Activated CD4-positive, alpha-beta T cell treated with anti-CD3 and anti-CD28 coated beads for 4 hours (primary cell): Measurements from ENCODE around the gene HK1.
"Not testable (repeated sequence)": the region's sequence is repeated elsewhere in the genome, so short reads cannot be mapped to it uniquely, and the experiment has no call there.

ENCODE experiments used
- DNase-seq, 2 donors: peaks; one replicate each; pipeline ENCODE4 v3.0.0-alpha.2; 2020

HK1 gene

DNA sequence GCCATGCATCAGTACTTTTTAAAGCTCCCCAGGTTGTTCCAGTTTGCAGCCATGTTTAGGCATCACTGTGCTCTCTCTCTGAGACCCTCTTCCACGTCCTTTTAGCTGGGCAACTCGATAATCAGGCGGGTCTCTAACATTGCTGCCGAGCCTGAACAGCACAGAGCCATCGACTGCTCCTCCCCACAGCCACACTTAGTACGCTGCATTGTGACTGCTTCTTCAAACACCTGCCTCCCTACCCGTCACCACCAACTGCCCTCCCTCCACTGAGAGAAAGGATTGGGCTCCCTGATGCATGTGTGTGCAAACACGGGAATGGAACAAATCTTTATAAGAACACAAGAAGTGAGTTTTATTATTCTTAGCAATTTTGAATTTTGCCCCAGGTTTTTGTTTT is 149.9 kb downstream of the HK1 start:
- no peak for DNase-seq

DNA sequence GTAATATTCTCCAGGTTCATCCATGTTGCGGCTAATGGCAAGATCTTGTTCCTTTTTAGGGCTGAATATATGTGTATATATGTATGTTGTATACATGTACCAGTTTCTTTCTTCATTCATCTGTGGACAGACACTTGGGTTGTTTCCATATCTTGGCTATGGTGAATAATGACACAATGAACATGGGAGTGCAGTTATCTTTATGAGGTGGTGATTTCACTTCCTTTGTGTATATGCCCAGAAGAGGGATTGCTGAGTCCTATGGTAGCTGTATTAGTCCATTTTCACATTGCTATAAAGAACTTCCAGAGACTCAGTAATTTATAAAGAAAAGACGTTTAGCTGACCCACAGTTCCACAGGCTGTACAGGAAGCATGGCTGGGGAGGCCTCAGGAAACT is 155.9 kb downstream of the HK1 start:
- DNase-seq, result no peak

DNA sequence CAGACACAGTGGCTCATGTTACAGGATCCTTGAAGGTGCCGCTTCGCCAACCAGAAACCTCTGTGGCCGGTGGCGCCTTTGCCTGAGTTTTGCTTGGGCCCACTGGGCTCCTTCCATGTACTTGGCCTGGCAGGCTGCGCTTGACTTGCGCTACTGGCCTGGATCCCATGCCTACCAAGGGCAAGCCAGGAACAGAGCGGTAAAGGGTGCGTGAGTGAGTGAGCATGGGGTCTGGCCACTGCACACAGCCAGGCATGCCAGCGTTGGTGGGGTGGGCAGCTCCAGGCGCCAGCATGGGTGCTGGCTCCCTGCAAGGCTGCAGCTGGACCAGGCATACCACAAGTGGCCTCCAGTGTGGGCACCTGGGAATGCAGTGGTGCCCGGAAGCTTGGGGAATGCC is 156.6 kb downstream of the HK1 start:
- no peak for DNase-seq

DNA sequence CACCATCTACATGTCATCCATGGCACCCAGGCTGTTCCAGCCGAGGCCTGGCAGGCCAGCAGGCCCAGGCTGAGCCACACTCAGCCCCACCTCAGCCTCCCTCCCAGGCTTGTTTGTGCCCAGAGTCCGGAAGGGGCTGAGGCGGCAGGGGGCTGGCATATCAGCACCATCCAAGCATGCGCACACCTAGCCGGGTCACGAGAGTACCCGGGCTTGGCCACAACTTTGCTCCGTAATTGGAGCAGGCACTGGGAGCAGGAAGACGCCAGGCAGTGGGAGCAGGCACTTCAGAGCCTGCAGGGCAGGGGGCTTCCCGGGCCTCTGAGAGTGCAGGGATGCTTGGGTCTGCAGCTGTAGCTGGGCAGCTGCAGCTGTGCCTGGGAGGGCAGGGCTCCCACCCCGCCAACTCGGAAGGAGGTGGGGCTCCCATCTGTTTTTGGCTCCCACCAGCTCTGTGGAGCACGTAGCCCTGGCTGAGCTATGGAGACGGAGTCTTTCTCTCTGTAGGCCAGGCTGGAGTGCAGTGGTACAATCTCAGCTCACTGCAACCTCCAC is 157.7 kb downstream of the HK1 start:
- no peak for DNase-seq

DNA sequence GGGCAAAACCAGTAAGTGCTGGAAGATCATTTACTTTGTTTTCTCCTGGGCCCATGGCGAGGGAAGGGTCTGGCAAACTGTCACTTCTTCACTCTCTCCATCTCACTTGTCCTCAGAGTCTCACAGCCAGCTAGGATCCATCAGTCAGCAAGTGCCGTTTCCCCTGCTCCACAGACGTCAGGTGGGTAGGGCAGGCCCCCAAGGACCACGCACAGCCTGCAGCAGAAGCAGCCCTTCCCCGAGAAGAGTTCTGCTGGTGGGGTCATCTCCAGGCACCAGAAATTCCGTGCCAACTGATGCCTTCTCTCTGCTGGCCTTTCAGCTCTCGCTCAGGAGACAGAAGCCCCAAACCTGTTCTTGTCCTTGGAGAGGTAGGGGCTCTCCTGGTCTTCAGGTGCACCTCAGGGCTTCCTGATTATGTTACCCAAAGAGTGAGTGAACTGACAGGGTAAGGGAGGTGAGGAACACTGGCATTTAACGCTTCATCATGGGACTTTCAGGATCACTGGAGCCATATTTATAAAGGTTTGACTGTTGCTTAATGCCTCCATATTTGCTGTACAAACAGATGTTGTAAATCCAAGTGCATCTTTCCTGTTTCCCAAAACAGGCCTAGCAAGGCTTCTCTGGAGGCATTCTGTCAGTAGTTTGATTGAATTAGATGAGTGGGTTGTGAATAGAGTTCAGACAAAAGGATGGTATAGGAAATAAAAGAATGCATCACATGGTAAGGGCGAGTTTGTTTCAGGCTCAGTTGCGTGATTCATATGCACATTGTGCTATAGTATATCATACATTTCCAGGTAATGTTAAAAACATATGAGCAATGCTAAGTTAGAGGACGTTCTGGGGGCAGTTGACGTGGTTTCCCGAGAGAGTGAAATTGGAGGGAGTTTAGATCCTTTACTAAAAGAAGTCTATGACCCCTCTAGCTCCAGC is 159.3 kb downstream of the HK1 start:
- no peak for DNase-seq

DNA sequence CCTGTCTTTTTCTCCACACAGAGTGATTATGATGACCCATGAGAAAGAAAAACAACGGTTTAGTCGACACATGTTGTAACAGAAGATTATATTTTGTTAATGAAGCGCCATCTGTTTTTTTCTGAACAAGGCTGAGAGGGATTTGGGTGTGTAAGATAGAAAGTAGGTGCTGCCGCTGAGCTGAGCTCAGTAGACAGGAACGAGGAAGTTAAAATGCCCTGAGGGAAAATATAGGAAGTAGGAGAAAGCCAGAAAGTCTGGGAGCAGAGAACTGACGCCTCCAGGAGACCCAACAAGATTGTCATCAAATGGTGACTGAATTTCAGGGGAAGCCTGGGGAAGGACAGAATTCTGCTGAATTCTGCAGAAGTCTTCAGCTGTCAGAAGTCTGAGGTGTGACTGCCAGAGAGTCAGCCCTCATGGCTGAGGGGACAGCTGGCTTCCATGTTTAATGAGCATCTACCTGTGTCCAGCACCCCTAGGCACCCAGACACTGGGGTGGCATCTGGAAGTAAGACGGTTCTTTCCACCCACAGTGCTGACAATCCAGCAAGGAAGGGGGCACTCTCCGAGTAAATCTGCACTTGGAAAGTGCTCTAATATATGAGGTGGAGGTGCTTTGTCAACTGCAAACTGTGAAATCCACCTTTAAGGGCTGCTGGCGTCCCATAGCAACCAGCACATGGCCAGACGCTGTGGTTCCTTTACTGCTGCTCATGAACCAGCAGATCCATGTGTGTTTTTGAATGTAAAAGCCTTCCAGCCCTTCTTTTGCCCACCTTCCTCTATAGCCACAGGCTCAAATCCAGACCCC is 160.4 kb downstream of the HK1 start:
- DNase-seq, result no peak

DNA sequence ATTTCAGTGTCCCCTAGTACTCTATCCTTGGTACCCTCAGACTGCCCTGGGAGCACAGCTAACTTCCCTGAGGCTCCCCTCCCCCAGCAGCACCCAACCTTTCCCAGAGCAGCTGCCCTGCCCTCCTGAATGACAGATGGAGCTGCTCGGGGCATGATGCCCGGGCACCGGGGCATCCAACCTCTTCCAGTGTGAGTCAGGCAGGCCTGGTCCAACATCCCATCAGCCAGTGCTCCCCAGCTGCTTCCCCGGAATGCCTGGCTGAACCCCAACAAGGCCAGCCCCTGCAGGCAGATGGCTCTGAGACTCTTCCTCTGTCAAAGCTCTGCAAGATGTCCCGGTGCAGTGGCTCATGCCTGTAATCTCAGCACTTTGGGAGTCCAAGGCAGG is 161.0 kb downstream of the HK1 start:
- no peak for DNase-seq

DNA sequence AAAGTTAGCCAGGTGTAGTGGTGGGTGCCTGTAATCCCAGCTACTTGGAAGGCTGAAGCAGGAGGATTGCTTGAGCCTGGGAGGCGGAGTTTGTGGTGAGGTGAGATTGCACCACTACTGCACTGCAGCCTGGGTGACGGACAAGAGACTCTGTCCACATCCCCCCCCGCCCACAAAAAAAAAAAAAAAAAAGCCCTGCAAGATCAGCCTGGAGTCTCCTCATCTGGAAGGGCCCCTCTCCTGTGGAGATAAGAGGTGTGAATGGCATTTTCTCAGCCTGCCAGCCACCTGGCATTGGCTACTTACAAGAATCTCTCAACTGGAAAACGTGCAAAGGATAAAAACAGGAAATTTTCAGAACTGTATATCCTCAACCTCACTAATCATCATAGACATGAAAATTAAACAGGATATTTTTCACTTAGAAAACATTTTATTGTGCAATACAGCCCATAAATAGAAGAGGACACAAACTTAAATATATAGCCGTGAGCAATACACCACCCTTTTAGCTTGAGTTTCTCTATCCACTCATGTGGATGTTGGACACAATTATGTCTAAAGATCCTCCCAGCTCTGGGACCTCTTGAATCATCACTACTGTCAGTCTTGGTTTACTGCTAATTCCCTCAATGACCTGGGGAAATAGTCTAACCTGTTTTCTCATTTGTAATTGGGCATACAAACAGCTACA is 161.7 kb downstream of the HK1 start:
- no peak for DNase-seq

DNA sequence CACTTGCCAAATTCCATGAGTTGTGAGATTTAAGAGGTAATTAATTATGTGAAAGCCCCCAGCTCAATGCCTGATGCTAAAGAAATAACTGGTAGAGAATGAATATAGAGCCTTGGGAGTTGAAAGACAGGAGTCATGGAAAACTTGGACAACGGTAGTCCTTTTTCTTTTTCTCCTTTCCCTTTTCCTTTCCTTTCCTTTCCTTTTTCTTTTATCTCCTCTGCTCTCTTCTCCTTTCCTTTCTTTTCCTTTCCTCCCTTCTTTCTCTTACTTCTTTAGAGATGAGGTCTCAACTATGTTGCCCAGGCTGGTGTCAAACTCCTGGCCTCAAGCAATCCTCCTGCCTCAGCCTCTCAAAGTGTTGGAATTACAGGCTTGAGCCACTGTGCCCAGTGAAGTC is 165.1 kb downstream of the HK1 start:
- no peak for DNase-seq

DNA sequence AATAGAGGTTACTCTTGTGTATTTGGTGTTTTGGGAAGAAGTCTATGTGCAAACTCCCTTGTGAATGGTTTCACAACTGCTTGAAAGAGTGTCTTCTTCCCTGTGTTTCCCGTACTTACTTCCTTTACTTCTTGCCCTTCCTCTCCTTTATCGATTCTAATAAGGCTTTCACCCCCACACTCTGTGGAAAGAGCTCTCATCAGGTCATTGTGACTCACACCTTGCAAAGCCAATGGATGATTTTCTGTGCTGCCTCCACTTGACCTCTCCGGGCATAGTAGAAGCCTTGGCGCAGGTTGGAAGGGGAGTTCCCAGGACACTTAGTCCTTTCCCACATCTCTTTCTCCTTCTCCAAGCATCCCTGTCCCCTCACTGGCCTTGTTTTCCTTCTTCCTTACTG is 166.7 kb downstream of the HK1 start:
- DNase-seq, result no peak

DNA sequence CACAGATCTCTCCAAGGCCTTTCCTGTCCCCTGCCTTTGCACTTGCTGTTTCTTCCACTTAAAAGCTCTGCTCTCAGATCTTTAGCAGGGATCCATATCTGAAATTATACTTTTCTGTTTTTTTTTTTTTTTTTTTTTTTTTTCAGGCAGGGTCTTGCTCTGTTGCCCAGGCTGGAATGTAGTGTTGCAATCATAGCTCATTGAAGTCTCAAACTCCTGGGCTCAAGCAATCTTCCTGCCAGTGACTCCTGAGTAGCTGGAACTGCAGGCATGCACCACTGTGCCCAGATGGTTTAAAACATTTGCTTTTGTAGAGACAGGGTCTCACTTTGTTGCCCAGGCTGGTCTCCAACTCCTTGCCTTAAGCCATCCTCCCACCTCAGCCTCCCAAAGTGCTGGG is 167.9 kb downstream of the HK1 start:
- no peak for DNase-seq

DNA sequence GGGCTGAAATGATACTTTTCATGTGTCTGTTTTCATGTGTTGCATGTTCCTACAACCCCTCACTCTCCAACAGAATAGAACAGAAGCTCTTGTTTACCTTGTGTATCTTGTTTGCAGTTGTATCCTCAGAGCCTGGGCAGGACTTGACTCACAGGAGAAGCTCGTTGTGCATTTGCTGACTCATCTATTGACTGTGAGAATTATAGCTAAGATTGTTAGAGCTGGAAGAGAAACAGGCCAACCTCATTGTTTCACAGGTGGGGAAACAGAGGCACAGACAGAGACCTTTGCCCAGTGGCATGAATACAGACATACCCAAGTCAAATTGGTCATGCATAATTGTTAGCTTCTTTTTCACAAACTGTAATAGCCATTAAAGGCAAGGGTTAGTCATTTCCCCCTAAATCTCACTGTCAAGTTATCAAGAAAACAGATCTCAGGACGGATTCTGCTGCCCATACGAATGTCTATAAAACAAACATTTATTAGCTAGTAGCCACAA is 168.4 kb downstream of the HK1 start:
- no peak for DNase-seq

DNA sequence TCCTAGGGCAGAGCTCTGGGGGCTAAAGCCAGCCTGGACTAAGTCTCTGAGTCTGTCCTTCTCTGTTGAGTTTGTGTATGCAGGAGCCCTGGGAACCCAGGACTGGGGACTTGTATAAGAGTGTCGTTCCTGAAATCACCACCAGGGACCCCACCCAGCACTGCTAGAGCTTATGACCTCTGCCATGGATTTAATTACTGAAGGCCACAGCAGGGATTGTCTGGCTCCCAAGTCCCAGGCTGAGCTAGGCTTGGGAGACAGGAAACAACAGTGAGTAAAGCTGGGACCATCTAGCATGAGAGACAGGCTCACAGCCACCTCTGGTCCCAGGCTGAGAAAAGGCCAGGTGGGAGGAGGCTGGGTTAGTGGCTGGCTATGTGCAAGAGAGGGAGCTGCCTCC is 171.5 kb downstream of the HK1 start:
- DNase-seq, result peak; percentile 37 to 54

DNA sequence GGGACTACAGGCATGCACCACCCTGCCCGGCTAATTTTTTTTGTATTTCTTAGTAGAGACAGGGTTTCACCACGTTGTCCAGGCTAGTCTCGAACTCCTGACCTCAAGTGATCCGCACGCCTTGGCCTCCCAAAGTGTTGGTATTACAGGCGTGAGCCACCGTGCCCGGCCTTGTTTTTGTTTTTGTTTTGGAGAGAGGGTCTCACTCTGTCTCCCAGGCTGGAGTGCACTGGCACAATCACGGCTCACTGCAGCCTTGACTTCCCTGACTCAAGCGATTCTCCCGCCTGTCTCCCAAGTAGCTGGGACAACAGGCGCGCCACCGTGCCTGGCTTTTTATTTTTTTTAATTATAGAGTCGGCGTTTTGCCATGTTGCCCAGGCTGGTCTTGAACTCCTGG is 172.1 kb downstream of the HK1 start:
- DNase-seq, result not testable (repeated sequence)

DNA sequence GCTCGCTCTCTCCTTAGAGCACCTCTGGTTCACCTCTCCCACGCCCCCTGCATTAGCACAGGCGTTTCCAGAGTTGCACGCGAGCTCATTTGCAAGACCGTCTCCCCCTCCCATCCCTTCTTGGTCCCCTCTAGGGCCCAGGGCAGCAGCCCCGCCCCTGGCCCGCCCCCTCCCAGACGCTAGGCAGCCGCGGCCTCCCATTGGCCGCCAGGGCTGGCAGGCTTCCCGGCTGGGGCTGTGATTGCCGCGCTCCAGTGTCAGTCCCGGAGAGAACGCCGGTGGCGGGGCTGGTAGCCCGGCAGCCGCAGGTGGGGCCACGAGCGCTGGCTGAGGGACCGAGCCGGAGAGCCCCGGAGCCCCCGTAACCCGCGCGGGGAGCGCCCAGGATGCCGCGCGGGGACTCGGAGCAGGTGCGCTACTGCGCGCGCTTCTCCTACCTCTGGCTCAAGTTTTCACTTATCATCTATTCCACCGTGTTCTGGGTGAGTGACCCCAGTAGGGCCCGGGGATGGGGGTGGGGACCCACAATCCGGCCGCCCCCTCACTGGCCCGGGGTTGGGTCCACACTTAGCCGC is 173.0 kb downstream of the HK1 start, which contains the start of gene TSPAN15:
TSS of gene TSPAN15 (plus strand) at position 257 of the 575 bp plus-strand sequence. CDS start at position 387, 130 bp downstream.
- DNase-seq, result peak; percentile 73 to 76
